Neural crest cell (in vitro differentiated cells): ENCODE data around the gene GSE1. TPM values are rescaled to one million over a fixed set of nuclear protein-coding genes. Genes with fewer than 3 reads are reported as not detected.

Experiments
- DNase-seq: peaks from one replicate; pipeline ENCODE4 v3.0.0; 2021; ENCODE audit warnings: low read depth, mixed read lengths, low spot score
- H3K27ac Mint-ChIP-seq: one replicate; pipeline ENCODE4 v1.8.0; 2021; ENCODE audit warnings: mild to moderate bottlenecking, mixed read lengths; ENCODE audit not compliant: unreplicated experiment
- H3K27me3 Mint-ChIP-seq: 2 replicates; pipeline ENCODE4 v1.8.0; 2021; ENCODE audit warnings: low read depth, mild to moderate bottlenecking, mixed read lengths
- H3K36me3 Mint-ChIP-seq: 2 replicates; pipeline ENCODE4 v1.8.0; 2021; ENCODE audit warnings: low read depth, mild to moderate bottlenecking, mixed read lengths
- H3K4me1 Mint-ChIP-seq: 2 replicates; pipeline ENCODE4 v1.8.0; 2021; ENCODE audit warnings: mixed read lengths
- H3K4me3 Mint-ChIP-seq: one replicate; pipeline ENCODE4 v1.8.0; 2021; ENCODE audit warnings: mild to moderate bottlenecking, mixed read lengths
- H3K9me3 Mint-ChIP-seq: 2 replicates; pipeline ENCODE4 v1.8.0; 2021; ENCODE audit warnings: mixed read lengths
- total RNA-seq: library from RNA; stranded (reverse); gene quantifications from 2 replicates; pipeline ENCODE4 v1.2.1, GENCODE V29; 2021
- TF ChIP-seq, protein P1 (sequence below): fragments of 200-600 bp; sonication (generic); conservative IDR thresholded peaks from 2 replicates; pipeline ENCODE4 v1.5.0; 2021; ENCODE audit warnings: antibody characterized with exemption, mild to moderate bottlenecking

The GSE1 gene
- total RNA-seq, 1 donor from 2014 or later: 27.3 TPM

DNA sequence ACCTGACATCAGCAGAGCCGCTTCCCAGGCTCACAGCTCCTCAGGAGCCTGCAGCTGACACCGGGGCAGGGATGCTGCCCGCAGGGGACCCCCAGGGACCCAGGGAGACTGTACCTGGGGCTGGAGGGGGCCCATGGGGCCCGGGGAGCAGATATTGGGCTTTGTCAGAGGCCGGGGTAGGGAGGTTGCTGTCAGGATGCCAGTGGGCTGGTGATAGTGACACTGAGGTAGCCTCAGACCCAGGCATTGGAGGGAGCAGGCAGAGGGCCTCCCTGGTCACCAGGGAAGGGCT lies 15.1 kb downstream of the GSE1 start:
- Mint-ChIP-seq H3K4me3 (no peak overlapping the region), H3K4me1 (peaks cover 24% of the 10 kb centered on the region), H3K27ac (no peak overlapping the region), H3K36me3 (peaks cover 5% of the 10 kb centered on the region), H3K27me3 (peaks cover 14% of the 10 kb centered on the region), H3K9me3 (peaks cover 3% of the 10 kb centered on the region)
- no peak for DNase-seq
- TF ChIP-seq, protein P1, sequence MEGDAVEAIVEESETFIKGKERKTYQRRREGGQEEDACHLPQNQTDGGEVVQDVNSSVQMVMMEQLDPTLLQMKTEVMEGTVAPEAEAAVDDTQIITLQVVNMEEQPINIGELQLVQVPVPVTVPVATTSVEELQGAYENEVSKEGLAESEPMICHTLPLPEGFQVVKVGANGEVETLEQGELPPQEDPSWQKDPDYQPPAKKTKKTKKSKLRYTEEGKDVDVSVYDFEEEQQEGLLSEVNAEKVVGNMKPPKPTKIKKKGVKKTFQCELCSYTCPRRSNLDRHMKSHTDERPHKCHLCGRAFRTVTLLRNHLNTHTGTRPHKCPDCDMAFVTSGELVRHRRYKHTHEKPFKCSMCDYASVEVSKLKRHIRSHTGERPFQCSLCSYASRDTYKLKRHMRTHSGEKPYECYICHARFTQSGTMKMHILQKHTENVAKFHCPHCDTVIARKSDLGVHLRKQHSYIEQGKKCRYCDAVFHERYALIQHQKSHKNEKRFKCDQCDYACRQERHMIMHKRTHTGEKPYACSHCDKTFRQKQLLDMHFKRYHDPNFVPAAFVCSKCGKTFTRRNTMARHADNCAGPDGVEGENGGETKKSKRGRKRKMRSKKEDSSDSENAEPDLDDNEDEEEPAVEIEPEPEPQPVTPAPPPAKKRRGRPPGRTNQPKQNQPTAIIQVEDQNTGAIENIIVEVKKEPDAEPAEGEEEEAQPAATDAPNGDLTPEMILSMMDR: no peak

DNA sequence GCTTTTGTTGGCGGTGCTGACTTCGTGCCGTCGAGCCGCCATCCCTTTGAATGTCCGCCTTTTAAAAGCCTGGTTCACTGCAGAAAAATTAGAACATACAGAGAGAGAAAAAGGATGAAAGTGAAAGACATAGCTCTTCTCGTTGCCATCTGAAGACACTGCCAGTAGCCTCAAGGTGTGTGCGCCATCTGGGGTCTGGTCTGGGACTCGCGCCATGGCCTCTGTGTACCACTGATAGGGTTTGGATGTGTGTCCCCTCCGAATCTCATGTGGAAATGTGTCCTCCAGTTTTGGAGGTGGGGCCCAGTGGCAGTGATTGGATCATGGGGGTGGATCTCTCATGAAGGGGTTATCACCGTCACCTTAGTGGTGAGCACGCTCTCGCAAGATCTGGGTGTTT lies 15.5 kb downstream of the GSE1 start:
- TF ChIP-seq, protein P1: no peak
- Mint-ChIP-seq H3K36me3 (peaks cover 5% of the 10 kb centered on the region), H3K27ac (peak overlapping the region; percentile 31), H3K9me3 (peaks cover 3% of the 10 kb centered on the region), H3K27me3 (peaks cover 11% of the 10 kb centered on the region), H3K4me3 (peak overlapping the region; percentile 66), H3K4me1 (peaks cover 24% of the 10 kb centered on the region)
- no peak for DNase-seq

DNA sequence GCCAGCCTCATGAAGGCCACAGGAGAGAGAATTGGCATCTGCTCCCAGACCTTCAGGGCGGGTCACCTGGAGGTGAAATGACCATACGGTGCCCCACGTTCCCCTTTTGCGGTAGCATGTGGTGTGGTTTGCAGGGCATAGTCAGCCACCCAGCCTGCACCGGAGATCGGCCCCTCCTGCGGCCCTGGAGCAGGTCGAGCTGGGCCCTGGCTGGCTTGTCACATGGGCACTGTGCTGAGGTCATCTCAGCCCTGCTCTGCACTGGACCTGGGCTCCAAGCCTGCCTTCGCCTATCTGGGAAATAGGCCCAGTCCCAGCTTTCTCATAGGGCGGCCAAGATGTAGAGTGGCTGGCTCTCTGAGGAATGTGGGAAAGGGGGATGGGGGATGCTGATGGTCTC lies 16.2 kb downstream of the GSE1 start:
- H3K27me3 Mint-ChIP-seq: peaks cover 11% of the 10 kb centered on the region
- DNase-seq: no peak
- H3K27ac Mint-ChIP-seq: peak overlapping the region; percentile 50
- H3K9me3 Mint-ChIP-seq: peaks cover 3% of the 10 kb centered on the region
- TF ChIP-seq, protein P1: no peak
- H3K36me3 Mint-ChIP-seq: peaks cover 5% of the 10 kb centered on the region
- H3K4me1 Mint-ChIP-seq: peaks cover 24% of the 10 kb centered on the region
- no peak overlapping the region for H3K4me3 Mint-ChIP-seq

DNA sequence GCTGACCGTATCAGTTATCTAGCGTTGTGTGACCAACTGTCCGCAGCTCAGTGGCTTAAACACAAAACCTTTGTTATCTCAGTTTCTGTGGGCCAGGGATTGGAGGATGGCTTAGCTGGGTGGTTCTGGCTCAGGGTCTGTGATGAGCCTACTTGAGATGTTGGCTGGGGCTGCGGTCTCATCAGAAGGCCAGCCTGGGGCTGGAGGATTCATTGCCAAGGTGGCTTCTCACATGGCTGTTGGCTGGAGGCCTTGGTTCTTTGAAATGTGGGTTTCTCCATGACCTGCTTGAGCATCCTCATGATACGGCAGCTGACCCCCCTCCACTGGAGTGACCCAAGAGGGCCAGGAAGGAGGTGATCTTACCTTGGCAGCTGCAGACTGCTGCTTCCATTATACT lies 16.7 kb downstream of the GSE1 start:
- H3K9me3 Mint-ChIP-seq: peaks cover 3% of the 10 kb centered on the region
- H3K36me3 Mint-ChIP-seq: peaks cover 5% of the 10 kb centered on the region
- H3K4me1 Mint-ChIP-seq: peaks cover 24% of the 10 kb centered on the region
- no peak for DNase-seq
- TF ChIP-seq, protein P1: no peak
- H3K27ac Mint-ChIP-seq: no peak overlapping the region
- peaks cover 11% of the 10 kb centered on the region for H3K27me3 Mint-ChIP-seq
- H3K4me3 Mint-ChIP-seq: peak overlapping the region; percentile 23

DNA sequence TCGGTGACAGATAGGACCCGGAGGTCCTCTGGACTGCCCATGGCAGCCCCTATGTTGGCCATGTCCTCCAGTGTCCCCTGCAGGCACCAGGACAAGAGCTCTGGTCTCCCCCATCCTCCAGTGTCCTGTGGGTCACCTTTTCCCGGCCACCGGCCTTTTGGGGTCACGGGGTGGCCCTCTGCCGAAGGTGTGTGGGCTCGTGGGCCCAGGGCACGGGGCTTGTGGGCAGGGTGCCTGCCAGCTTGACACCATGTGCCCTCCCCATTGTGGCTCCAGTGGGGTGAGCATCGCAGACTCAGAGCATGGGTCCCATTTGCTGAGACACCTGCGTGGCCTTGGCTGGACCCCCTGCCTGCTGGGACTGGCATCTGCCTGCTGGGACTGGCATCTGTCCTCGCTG lies 18.1 kb downstream of the GSE1 start:
- TF ChIP-seq, protein P1: no peak
- DNase-seq: no peak
- Mint-ChIP-seq H3K36me3 (peaks cover 5% of the 10 kb centered on the region), H3K4me3 (no peak overlapping the region), H3K27me3 (peaks cover 5% of the 10 kb centered on the region), H3K9me3 (peaks cover 3% of the 10 kb centered on the region), H3K4me1 (peaks cover 22% of the 10 kb centered on the region), H3K27ac (no peak overlapping the region)
